ENCODE measurements around the gene ROBO4.

Gene ROBO4

GRCh38 chr11:124897674-124898262 is at the start of gene ROBO4:
Gene ROBO4, minus strand, starts transcription at chr11:124897865. Its CDS starts 70 bp downstream, at chr11:124897795.
- H3K4me1 ChIP-seq (ENCODE audit: control insufficient read depth, low read depth, low read length), result peaks cover 12% of the 10 kb centered on the region
- no peak within 1 kb of the TSS for H3K4me3 ChIP-seq (ENCODE audit: low read length)
- no peaks in the 10 kb centered on the region for H3K9me3 ChIP-seq (ENCODE audit: control insufficient read depth, low read depth, low read length)
- H3K27ac ChIP-seq (ENCODE audit: low read length), result no peak within 1 kb of the TSS
- peaks cover 4% of the 10 kb centered on the region for H3K27me3 ChIP-seq (ENCODE audit: control insufficient read depth, insufficient read depth, low read length)
- H3K36me3 ChIP-seq (ENCODE audit: control insufficient read depth, low read depth, low read length), result no peaks in the 10 kb centered on the region
- no peak within 1 kb of the TSS for H3K9ac ChIP-seq (ENCODE audit: low read length)

GRCh38 chr11:124946735-124947141 is 49.1 kb upstream of the ROBO4 start:
- H3K4me1 ChIP-seq (ENCODE audit: control insufficient read depth, low read depth, low read length), result no peaks in the 10 kb centered on the region
- H3K27ac ChIP-seq (ENCODE audit: low read length), result no peak overlapping the region
- H3K9ac ChIP-seq (ENCODE audit: low read length), result no peak overlapping the region
- no peak overlapping the region for H3K4me3 ChIP-seq (ENCODE audit: low read length)
- H3K27me3 ChIP-seq (ENCODE audit: control insufficient read depth, insufficient read depth, low read length), result peaks cover under 1% of the 10 kb centered on the region
- no peaks in the 10 kb centered on the region for H3K9me3 ChIP-seq (ENCODE audit: control insufficient read depth, low read depth, low read length)
- no peaks in the 10 kb centered on the region for H3K36me3 ChIP-seq (ENCODE audit: control insufficient read depth, low read depth, low read length)

GRCh38 chr11:124945826-124946225 is 48.2 kb upstream of the ROBO4 start:
- Histone ChIP-seq H3K27ac (ENCODE audit: low read length) (no peak overlapping the region), H3K4me3 (ENCODE audit: low read length) (no peak overlapping the region), H3K9ac (ENCODE audit: low read length) (no peak overlapping the region), H3K36me3 (ENCODE audit: control insufficient read depth, low read depth, low read length) (no peaks in the 10 kb centered on the region), H3K4me1 (ENCODE audit: control insufficient read depth, low read depth, low read length) (no peaks in the 10 kb centered on the region), H3K27me3 (ENCODE audit: control insufficient read depth, insufficient read depth, low read length) (no peaks in the 10 kb centered on the region), H3K9me3 (ENCODE audit: control insufficient read depth, low read depth, low read length) (no peaks in the 10 kb centered on the region)

- H3K4me3 ChIP-seq (ENCODE audit: low read length), result no peak overlapping the region
- H3K27ac ChIP-seq (ENCODE audit: low read length), result no peak overlapping the region
- no peaks in the 10 kb centered on the region for H3K4me1 ChIP-seq (ENCODE audit: control insufficient read depth, low read depth, low read length)
- no peak overlapping the region for H3K9ac ChIP-seq (ENCODE audit: low read length)
- H3K27me3 ChIP-seq (ENCODE audit: control insufficient read depth, insufficient read depth, low read length), result no peaks in the 10 kb centered on the region
- H3K9me3 ChIP-seq (ENCODE audit: control insufficient read depth, low read depth, low read length), result no peaks in the 10 kb centered on the region
- H3K36me3 ChIP-seq (ENCODE audit: control insufficient read depth, low read depth, low read length), result no peaks in the 10 kb centered on the region
These were observed 46.9 kb upstream of the ROBO4 start for GRCh38 chr11:124944565-124944964.

GRCh38 chr11:124943741-124944140 is 46.1 kb upstream of the ROBO4 start:
- Histone ChIP-seq H3K27ac (ENCODE audit: low read length) (no peak overlapping the region), H3K9ac (ENCODE audit: low read length) (no peak overlapping the region), H3K9me3 (ENCODE audit: control insufficient read depth, low read depth, low read length) (no peaks in the 10 kb centered on the region), H3K36me3 (ENCODE audit: control insufficient read depth, low read depth, low read length) (no peaks in the 10 kb centered on the region), H3K27me3 (ENCODE audit: control insufficient read depth, insufficient read depth, low read length) (no peaks in the 10 kb centered on the region), H3K4me1 (ENCODE audit: control insufficient read depth, low read depth, low read length) (no peaks in the 10 kb centered on the region), H3K4me3 (ENCODE audit: low read length) (no peak overlapping the region)

- H3K27ac ChIP-seq (ENCODE audit: low read length), result no peak overlapping the region
- H3K4me1 ChIP-seq (ENCODE audit: control insufficient read depth, low read depth, low read length), result no peaks in the 10 kb centered on the region
- no peak overlapping the region for H3K4me3 ChIP-seq (ENCODE audit: low read length)
- H3K9me3 ChIP-seq (ENCODE audit: control insufficient read depth, low read depth, low read length), result no peaks in the 10 kb centered on the region
- no peaks in the 10 kb centered on the region for H3K27me3 ChIP-seq (ENCODE audit: control insufficient read depth, insufficient read depth, low read length)
- H3K36me3 ChIP-seq (ENCODE audit: control insufficient read depth, low read depth, low read length), result no peaks in the 10 kb centered on the region
- H3K9ac ChIP-seq (ENCODE audit: low read length), result no peak overlapping the region
These were observed 45.6 kb upstream of the ROBO4 start for GRCh38 chr11:124943254-124943616.

- no peaks in the 10 kb centered on the region for H3K9me3 ChIP-seq (ENCODE audit: control insufficient read depth, low read depth, low read length)
- no peaks in the 10 kb centered on the region for H3K4me1 ChIP-seq (ENCODE audit: control insufficient read depth, low read depth, low read length)
- H3K4me3 ChIP-seq (ENCODE audit: low read length), result no peak overlapping the region
- H3K27ac ChIP-seq (ENCODE audit: low read length), result no peak overlapping the region
- no peak overlapping the region for H3K9ac ChIP-seq (ENCODE audit: low read length)
- no peaks in the 10 kb centered on the region for H3K27me3 ChIP-seq (ENCODE audit: control insufficient read depth, insufficient read depth, low read length)
- H3K36me3 ChIP-seq (ENCODE audit: control insufficient read depth, low read depth, low read length), result no peaks in the 10 kb centered on the region
These were observed 45.0 kb upstream of the ROBO4 start for GRCh38 chr11:124942466-124943253.

GRCh38 chr11:124941703-124942102 is 44.0 kb upstream of the ROBO4 start:
- Histone ChIP-seq H3K9ac (ENCODE audit: low read length) (no peak overlapping the region), H3K4me1 (ENCODE audit: control insufficient read depth, low read depth, low read length) (no peaks in the 10 kb centered on the region), H3K9me3 (ENCODE audit: control insufficient read depth, low read depth, low read length) (no peaks in the 10 kb centered on the region), H3K27ac (ENCODE audit: low read length) (no peak overlapping the region), H3K27me3 (ENCODE audit: control insufficient read depth, insufficient read depth, low read length) (peaks cover 8% of the 10 kb centered on the region), H3K36me3 (ENCODE audit: control insufficient read depth, low read depth, low read length) (no peaks in the 10 kb centered on the region), H3K4me3 (ENCODE audit: low read length) (no peak overlapping the region)

GRCh38 chr11:124938970-124939369 is 41.3 kb upstream of the ROBO4 start:
- Histone ChIP-seq H3K36me3 (ENCODE audit: control insufficient read depth, low read depth, low read length) (no peaks in the 10 kb centered on the region), H3K9me3 (ENCODE audit: control insufficient read depth, low read depth, low read length) (no peaks in the 10 kb centered on the region), H3K4me1 (ENCODE audit: control insufficient read depth, low read depth, low read length) (no peaks in the 10 kb centered on the region), H3K9ac (ENCODE audit: low read length) (no peak overlapping the region), H3K27ac (ENCODE audit: low read length) (no peak overlapping the region), H3K27me3 (ENCODE audit: control insufficient read depth, insufficient read depth, low read length) (peaks cover 16% of the 10 kb centered on the region), H3K4me3 (ENCODE audit: low read length) (no peak overlapping the region)

- H3K4me3 ChIP-seq (ENCODE audit: low read length), result no peak overlapping the region
- no peaks in the 10 kb centered on the region for H3K4me1 ChIP-seq (ENCODE audit: control insufficient read depth, low read depth, low read length)
- H3K27me3 ChIP-seq (ENCODE audit: control insufficient read depth, insufficient read depth, low read length), result peaks cover 16% of the 10 kb centered on the region
- no peaks in the 10 kb centered on the region for H3K36me3 ChIP-seq (ENCODE audit: control insufficient read depth, low read depth, low read length)
- no peak overlapping the region for H3K9ac ChIP-seq (ENCODE audit: low read length)
- no peaks in the 10 kb centered on the region for H3K9me3 ChIP-seq (ENCODE audit: control insufficient read depth, low read depth, low read length)
- no peak overlapping the region for H3K27ac ChIP-seq (ENCODE audit: low read length)
These were observed 40.6 kb upstream of the ROBO4 start for GRCh38 chr11:124938206-124938765.

GRCh38 chr11:124937336-124937935 is 39.8 kb upstream of the ROBO4 start:
- no peak overlapping the region for H3K9ac ChIP-seq (ENCODE audit: low read length)
- no peaks in the 10 kb centered on the region for H3K4me1 ChIP-seq (ENCODE audit: control insufficient read depth, low read depth, low read length)
- no peaks in the 10 kb centered on the region for H3K9me3 ChIP-seq (ENCODE audit: control insufficient read depth, low read depth, low read length)
- no peak overlapping the region for H3K27ac ChIP-seq (ENCODE audit: low read length)
- H3K27me3 ChIP-seq (ENCODE audit: control insufficient read depth, insufficient read depth, low read length), result peaks cover 16% of the 10 kb centered on the region
- H3K36me3 ChIP-seq (ENCODE audit: control insufficient read depth, low read depth, low read length), result no peaks in the 10 kb centered on the region
- no peak overlapping the region for H3K4me3 ChIP-seq (ENCODE audit: low read length)
